IPS DF 4.7 (cell line): ENCODE measurements around the gene ARL4A.
"Not testable (repeated sequence)": the region's sequence is repeated elsewhere in the genome, so short reads cannot be mapped to it uniquely, and the experiment has no call there.

Source experiments
- DNase-seq: peaks from one replicate; pipeline ENCODE4 v3.0.0-alpha.2; 2013; ENCODE audit warnings: low spot score; ENCODE audit errors: extremely low read depth

ARL4A gene

DNA sequence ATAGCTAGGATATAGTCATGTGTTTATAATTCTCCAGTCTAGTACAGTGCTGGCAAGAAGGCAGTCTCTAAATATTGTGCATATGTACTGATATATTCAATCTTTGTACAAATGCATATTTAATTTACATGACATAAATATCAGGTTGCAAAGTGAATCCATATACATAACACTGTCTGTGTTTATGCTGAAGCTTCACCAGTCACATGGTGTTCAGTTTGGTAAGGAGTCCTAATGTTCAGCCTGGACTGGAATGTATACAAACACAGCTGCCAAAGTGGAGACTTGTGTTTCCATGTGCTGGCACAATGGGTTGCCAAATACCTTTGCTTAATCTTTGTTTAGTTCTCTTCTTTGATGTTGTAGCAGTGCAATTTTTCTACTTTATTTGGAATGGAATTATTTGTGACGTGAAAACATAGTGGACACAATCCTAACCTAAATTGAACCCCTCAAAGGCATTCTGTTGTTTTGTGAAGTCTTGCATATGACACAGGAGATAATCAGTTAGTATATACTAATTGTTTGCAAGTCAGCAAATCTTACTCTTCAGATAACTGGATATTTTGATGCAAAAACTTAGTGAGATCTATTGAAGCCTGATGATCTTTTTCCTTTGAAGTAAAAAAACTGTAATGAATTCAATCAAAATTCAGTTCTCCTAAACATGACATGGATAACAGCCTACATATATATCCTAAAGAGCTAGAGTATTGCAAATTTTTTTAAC is 17.3 kb upstream of the ARL4A start:
- DNase-seq, result no peak

DNA sequence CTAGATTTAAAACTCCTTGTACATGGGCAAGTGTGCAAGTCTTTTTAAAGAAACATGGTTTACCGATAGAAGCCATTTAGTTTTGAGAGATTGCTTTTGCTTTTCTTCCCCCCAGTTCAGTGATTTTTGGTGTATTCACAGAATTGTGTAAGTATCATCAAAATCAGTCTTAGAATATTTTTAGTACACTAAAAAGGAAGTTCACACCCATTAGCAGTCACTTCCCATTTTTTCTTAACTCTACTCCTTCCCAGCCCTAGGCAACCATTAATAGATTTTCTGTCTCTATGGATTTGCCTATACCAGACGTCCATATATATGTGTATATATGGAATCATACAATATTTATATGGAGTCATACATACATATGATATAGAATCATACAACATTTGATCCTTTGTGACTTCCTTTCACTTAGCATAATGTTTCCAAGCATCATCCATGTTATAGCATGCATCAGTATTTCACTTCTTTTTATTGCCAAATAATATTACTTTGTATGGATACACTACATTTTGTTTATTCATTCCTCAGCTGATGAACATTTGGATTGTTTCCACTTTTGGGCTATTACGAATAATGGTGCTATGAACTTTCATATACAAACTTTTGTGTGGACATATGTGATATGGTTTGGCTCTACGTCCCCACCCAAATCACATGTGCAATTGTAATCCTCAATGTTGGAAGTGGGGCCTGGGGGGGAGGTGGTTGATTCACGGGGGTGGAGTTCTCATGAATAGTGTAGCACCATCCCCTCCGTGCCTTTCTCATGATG is 16.5 kb upstream of the ARL4A start:
- DNase-seq, result no peak

DNA sequence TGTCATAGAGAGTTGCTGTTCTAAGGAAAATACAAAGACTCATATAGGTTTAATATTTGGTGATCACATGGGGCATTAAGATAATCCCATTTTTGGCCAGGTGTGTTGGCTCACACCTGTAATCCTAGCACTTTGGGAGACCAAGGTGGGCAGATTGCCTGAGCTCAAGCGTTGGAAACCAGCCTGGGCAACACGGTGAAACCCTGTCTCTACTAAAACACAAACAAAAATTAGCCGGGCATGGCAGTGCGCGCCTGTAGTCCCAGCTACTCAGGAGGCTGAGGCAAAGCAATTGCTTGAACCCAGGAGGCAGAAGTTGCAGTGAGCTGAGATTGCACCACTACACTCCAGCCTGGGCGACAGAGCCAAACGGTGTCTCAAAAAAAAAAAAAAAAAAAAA is 14.0 kb upstream of the ARL4A start:
- DNase-seq, result not testable (repeated sequence)

DNA sequence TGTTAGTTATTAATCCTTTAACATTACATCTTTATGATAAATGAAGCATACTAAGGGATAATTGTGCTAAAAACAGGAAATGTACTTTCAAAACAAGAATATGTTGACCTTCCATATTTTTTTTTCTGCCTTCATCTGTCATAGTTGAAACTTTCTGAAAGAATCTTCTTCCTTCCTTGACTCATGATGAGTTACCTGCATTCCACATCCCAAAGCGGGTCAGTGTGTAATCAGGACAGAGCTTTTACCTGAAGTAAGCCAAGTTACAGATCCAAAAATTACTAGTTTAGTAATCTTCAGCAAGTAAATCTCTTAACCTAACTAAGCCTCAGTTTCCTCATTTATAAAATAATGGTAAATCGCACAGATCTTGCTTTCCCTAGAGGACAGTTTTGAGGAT is 13.4 kb upstream of the ARL4A start:
- no peak for DNase-seq

DNA sequence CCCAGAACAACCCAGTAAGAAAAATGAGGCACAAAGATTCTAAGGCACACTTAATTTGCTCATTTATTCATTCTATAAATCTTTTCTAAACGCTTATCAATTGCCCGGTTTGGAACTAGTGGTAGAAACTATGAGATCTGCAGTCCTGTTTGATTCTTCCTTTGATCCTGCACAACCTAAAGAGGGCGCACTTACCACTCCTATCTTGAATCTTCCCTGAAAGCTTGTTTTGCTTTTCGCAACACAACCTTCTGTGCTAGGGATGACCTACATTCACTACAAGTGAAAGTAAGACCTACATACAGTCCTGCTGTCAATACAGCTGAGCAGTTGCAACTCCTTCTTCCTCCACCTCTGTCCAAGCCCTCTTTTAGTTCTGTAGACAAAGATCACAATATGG is 12.6 kb upstream of the ARL4A start:
- no peak for DNase-seq

DNA sequence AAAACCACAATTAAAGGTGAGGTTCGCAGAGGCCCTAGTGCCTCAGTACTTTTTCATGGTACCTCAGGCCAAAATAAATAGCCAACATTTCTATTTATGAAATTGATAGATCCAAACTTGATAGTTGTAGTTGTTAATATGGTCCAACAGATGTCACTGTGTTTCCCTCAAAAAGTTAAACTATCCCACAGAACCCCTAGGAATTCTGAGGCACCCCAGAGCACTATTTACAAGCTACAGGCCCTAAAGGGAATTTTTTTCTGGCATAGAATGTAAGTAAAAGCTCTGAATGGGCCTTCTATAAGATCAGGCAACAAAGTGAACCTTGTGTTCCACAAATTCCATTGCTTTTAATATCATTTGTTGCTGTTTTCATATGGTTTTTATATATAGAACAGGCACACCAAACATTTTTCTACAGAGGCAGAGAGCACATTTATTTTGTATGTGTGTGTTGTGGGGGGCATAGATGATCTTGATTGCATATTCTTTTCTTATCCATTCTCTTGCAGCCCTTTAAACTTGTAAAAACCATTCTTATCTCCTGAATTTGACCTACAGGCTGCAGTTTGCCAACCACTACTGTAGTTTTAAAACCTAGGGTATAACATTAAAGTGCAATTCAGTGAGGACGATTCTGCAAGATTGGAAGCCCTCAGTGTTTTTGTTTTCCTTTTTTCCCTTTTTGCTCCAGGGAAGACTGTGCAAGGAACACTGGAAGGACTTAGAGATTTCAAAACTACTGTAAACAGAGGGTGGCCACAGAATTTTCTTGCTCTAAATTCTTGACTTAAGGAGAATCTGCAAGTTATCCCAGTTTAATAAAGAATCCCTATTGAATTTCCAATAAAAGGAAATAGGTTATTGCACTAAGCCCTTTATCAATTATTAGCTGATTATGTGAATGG is 3.5 kb upstream of the ARL4A start:
- no peak for DNase-seq

DNA sequence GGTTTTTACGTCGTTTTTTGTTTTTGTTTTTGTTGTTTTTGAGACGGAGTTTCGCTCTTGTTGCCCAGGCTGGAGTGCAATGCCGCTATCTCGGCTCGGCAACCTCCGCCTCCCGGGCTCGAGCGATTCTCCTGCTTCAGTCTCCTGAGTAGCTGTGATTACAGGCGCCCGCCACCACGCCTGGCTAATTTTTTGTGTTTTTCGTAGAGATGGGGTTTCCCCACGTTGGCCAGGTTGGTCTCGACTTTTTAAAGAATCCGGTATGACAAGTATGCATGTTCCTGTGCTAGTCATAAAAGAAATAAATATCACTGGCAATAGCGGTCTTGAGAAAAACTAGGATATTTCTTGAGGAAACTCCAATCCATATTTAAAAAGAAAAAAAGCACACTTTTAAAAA is 2.7 kb upstream of the ARL4A start:
- DNase-seq, result no peak

DNA sequence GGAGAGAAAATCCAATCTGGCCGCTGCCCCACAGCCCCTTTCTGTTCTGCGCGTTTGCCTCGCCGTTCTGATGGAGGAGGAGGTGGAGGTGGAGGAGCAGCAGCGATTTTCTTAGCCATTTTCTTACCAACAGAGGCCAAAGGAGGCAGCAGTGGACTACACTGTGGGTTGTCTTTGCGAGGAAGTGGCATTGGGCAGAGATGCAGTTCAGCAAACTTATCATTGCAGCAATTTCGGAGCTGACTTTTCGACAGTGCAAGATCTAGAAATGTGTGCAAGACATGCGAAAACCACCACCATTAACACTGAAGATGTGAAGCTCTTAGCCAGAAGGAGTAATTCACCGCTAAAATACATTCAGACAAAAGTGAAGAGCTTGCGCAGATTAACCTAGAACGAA is 1.9 kb upstream of the ARL4A start:
- DNase-seq, result no peak

DNA sequence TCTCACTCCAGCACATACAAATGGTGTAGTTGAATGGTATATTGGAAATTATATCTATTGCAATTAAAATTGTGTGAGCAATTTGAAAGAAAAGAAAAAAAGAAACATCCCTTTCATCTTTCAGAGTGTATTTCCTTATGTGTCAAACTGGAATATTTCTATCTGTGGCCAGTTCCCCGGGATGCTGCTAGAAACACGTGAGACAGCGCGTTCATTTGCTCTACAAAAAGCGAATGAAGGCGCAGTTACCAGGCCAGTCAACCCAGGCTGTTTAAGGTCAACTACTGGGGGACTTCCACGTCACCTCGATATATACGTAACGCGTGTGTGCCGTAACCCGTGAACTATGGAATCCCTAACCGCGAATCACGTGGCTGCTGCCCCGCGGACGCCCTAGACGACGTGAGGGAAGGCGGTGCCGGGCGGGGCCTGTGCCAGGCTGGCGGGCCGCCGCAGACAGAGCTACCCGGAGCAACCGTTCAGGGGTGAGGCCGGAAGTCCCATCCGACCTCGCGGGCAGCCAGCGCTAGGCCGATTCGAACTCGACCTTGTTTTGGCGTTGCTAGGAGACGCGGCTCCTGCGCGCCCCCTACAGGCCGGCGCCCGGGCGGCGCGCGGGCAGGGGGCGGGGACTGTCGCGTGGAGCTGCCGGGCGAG is 1.1 kb upstream of the ARL4A start:
- no peak for DNase-seq

DNA sequence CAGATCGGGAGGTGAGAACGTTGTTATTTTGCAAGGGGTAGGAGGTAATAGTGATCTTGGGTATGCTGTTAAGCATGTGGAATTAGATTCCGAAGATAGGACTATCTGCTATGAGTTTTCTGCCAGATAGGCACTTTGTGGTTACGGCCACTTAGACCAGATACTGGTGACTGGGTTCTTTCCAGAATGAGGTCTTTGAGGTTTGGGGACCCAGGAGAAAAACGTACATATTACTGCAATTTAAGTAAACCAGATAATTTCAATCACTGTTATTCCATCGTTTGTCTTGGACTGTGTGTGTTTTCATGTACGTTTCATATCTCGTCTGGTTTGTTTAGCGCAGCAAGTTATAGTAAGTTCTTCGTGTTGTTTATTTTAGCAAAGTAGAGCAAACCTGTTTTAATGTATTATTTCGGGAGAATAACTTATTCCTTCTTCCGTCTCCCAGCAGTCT is 312 bp downstream of the ARL4A start:
- DNase-seq, result no peak

DNA sequence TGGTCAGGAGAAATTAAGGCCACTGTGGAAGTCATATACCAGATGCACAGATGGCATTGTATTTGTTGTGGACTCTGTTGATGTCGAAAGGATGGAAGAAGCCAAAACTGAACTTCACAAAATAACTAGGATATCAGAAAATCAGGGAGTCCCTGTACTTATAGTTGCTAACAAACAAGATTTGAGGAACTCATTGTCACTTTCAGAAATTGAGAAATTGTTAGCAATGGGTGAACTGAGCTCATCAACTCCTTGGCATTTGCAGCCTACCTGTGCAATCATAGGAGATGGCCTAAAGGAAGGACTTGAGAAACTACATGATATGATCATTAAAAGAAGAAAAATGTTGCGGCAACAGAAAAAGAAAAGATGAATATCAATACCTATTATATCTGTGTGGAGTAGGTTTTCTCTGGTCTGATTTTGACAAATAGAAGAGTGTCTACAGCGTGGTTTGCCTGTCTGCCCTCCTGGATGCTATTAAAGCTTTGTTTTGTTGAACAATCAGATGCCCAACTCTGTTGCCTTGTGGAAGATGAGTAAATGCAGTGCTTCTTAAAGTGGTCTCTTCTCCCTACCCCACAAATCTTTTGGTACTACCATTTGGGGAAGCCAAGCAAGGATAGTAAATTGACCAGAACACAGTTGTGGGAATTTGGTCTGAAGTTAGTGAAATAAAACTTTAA is 1.2 kb downstream of the ARL4A start:
- not testable (repeated sequence) for DNase-seq

DNA sequence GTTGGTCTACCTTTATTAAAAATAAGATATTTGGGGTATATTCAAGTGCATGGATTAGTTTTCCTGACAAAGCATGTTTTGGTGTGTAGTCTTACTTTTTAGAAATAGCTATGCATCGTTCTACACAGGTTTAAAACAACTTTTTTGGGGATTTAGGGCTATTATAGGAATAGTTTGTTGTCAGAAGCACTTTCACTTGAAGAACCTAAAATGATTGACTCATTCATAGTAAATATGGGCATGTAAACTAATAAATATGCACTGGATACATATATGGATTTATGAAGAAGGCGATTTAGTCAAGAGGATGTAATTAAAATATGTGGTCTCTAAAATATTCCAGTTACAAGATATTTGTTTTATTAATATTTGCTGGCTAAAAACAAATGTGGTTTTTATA is 2.0 kb downstream of the ARL4A start:
- no peak for DNase-seq

DNA sequence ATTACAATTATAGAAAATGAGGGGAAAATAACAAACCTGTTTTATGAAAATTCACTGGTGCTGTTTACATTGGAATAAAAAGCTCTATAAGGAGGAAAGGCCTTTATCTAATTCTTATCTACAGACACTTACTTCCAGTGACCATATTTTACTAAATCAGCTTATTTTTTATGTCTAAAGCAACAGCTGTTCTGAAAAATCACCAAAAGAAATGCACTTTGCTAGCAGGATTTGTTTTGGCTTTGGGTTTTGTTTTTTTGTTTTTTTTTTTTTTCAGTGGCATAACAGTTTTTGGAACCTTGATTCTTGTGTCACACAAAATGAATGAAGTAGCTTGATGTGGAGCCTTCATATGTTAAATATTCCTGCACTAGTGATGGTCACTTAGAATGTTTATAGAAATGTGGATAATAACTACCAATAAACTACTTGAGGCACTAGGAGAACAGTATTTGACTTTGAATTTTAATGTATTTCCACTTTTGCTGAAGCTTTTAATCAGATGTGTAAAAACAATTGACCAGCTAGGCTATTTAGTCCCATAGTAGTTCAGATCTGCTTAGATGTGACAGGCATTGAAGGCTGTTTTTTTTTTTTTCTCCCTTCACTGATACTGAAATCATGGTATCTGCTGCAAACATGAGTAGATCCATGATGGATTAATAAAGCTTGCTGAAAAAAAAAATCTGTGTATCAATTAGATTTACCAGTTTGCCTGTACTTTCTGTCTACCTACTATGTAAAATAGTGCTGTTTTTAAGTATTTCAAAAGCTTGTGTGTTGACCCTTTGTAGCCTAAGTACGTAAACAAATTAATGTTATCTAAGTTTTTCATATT is 2.8 kb downstream of the ARL4A start:
- no peak for DNase-seq

DNA sequence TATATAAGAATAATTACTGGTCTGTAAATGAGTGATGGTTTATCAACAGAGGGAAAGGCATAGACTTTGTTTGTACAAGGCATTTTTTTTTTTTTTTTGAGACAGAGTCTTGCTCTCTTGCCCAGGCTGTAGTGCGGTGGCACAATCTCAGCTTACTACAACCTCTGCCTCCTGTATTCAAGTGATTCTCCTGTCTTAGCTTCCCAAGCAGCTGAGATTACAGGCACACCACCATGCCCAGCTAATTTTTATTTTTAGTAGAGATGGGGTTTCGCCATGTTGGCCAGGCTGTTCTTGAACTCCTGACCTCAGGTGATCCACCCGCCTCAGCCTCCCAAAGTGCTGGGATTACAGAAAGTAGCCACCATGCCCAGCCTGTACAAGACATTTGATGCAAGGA is 4.0 kb downstream of the ARL4A start:
- not testable (repeated sequence) for DNase-seq

DNA sequence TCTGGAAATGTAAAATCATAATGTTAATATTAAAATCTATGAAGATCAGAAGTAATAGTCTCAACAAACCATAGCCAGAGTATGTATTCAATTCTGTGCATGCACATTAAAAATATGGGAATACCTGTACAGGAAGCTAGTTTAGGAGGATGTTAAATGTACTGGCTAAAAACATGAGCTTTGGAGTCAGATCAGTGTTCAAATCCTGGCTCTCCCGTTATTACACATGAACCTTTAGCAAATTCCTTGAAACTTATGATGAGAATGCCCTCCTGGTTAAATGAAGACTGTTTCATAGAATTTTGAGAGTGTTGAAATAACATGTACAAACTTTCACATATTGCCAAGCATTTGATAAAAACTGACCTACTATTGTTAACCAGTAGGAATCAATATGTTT is 4.6 kb downstream of the ARL4A start:
- no peak for DNase-seq

DNA sequence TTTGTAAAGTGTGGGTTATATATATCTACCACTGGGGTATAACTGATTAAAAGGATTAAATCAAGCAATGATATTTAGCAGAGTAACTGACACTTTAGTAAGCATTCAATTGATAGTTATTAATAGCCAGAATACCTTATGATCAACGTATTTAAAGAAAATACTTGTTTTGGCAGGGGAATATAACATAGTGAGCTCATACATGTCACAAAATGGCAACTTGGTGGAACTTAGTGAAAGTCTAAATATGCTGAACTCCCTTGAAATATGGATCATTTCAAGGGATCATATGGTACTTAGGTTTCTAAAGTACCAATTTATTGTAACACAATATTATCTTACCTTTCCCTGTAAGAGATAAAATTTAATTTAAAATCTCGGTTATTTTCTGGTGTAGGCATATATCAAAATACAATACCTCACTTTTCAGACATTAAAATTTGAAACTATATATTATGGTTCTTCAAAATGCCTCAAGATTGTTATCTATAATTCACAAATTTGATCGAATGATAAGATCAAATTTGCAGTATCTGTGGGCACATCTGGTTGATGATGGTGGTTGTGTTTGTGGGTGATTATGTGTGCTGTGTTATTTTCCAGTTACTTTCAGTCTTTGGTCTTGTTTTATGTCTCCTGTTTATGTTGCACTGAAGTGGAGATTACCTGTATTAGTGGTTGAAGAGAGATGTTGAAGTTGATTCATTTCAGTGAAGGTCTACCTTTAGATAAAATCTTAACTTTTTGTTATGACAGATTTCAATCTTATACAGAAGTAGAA is 5.2 kb downstream of the ARL4A start:
- no peak for DNase-seq

DNA sequence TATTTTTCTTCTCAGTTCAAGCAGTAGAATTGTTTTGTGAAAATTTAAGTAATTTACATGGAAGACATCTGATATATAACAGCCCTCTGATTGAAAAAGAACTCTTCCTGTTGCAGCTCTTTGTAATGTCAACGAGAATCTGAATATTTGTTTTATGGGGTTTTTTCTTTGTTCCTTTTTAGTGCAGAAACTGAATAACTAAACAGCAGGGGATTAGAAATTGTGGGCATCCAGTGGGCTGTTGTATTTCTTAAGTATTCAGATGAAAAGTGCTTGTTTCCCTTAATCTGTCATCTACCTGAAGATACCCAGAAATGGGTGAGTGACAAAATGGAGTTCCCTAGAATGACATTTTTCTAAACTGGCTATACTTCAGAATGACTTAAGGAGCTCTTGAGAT is 7.4 kb downstream of the ARL4A start:
- no peak for DNase-seq

DNA sequence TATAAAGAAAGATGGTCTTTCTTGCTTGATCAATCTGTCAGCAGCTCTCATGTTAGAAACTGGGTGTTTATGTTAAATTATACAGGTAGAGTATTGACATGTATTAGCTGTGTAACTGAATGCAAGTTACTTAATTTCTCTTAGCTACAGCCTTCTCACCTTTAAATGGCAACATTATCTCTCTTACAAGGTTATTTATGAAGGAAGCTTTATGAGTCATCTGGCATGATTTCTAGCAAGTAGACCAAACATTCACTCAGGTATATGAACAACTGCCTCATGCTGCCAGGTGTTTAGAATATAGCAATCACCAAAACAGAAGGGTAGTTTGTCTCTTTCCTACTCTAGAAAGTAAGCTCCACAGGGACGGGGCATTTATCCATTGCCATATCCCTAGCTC is 8.5 kb downstream of the ARL4A start:
- no peak for DNase-seq

DNA sequence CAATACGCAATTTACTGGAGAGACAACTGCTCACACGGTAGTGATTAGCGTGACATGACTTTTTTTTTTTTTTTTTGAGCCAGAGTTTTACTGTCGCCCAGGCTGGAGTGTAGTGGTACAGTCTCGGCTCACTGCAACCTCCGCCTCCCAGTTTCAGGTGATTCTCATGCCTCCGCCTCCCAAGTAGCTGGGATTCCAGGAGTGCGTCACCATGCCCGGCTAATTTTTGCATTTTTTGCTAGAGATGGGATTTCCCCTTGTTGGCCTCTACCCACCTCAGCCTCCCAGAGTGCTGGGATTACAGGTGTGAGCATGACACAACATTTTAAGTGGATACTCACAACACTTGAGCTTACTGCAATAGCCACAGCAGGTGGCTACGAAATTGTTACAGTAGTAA is 11.9 kb downstream of the ARL4A start:
- DNase-seq, result no peak
